ENCODE results near the gene WDSUB1.

WDSUB1 gene

DNA sequence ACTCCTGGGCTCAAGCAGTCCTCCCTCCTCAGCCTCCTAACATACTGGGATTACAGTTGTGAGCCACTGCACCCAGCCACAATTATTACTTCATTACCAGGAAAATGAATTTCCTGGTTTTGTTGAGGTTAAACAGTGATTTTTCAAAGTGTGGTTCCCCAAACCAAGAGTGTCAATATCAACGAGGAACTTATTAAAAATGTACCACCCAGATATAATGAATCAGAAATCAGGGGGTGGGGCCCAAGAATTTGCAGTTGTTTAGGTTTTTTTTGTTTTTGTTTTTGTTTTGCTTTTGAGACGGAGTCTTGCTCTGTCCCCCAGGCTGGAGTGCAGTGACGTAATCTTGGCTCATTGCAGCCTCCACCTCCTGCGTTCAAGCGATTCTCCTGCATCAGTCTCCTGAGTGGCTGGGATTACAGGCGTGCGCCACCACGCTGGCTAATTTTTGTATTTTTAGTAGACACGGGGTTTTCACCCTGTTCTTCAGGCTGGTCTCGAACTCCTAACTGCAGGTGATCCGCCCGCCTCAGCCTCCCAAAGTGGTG, 94.1 kb downstream of the WDSUB1 start:
- DNase-seq: no peak

DNA sequence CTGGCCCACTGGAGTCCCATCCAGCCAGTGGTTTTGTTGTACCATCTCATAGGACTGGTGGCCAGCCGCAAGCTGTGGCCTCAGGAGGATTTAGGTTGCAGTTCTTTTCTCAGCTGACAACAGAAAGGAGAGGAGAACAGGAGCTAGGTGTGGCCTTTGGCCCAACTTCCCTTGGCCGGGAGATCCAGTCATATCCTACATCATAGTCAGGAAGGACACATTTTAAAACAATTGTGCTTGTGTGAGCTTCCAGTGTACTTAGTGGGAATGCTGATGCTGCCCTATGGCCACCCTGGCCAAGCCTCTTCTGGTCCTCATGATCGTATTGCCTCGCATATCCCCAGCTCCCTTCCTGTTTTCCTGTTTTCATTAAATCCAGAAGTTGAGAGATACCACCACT, 98.1 kb downstream of the WDSUB1 start:
- no peak for DNase-seq

DNA sequence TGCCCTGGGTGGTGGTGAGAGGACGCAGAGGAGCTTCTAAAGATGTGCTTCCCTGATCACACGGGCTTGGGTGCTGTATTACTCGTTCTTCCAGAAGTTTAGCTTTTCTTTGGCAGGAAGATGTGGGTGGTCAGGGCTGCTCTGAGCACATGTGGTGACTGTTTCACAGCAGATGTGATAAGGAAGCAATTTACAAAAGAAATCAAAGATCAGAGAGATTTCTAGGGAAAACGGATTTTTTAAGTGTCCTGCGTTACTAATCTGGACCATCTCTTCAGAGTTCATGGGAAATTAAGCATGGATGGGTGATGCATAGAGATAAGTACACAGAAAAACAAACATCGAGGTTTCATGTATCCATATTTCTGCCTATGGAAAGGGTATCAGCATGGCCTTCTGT, 99.4 kb downstream of the WDSUB1 start:
- DNase-seq: no peak

DNA sequence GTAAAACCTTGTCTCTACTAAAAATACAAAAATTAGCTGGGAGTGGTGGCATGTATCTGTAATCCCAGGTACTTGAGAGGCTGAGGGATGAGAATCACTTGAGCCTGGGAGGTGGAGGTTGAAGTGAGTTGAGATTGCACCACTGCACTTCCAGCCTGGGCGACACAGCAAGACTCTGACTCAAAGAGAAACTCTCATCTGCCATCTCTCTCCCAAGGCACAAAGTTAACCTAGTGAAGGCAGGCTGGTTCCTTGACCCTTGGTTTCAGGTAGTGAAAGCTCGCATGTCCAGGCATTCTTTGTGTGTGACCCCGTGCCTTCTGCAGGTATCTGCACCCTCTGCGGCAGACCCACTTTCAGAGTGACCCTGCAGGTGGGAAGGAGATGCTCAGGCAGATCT, 100.0 kb downstream of the WDSUB1 start:
- peak; percentile 25 for DNase-seq

Measured in activated CD4-positive, alpha-beta T cell treated with anti-CD3 and anti-CD28 coated beads, Interleukin-10, Interleukin-2, amounts not matched to agents 100 ng/mL and 50 ng/mL, durations not matched to agents 16 hours and 8 hours (primary cell).